H1 (cell line): ENCODE data around the gene TMEM181. TPM values are rescaled to one million over a fixed set of nuclear protein-coding genes. Genes with fewer than 3 reads are reported as not detected.
A peak's percentile ranks its signal among the peaks of the same experiment; 100 is the strongest.

Source experiments
- CTCF ChIA-PET: fragments of 300-600 bp; sonication (Branson Sonifier 250); formaldehyde crosslinking; loops from one replicate; lab custom pipeline; 2021; ENCODE audit not compliant: partially characterized antibody; lab: Charles Lee
- POLR2A ChIA-PET: fragments of 300-600 bp; sonication (Branson Sonifier 250); formaldehyde crosslinking; loops from one replicate; lab custom pipeline; 2021; ENCODE audit warnings: inconsistent platforms; ENCODE audit not compliant: partially characterized antibody; lab: Charles Lee
- DNase-seq, 2 experiments: peaks; one replicate each; pipeline versions ENCODE4 v3.0.0 to v3.0.0-alpha.2; 2010 to 2022; ENCODE audit warnings: low spot score in 2 of 2, low read depth in 1 of 2, mixed read lengths in 1 of 2
- FAIRE-seq: peaks from 2 replicates; lab custom pipeline; 2011; peaks lifted over from hg19 to GRCh38; lab: Jason Lieb, UNC
- H2AFZ ChIP-seq: 2 replicates; pipeline ENCODE4 v1.8.1; 2012; ENCODE audit warnings: low read length, inconsistent platforms
- H2AK5ac ChIP-seq: 2 replicates; pipeline ENCODE4 v1.6.1; 2013; ENCODE audit warnings: low read depth, low read length
- H2BK120ac ChIP-seq: replicated peaks from 2 replicates; pipeline ENCODE3; 2013; ENCODE audit warnings: low read depth, low read length, inconsistent platforms
- H2BK12ac ChIP-seq: 2 replicates; pipeline ENCODE4 v1.6.1; 2013; ENCODE audit warnings: low read depth, low read length
- H2BK15ac ChIP-seq: 2 replicates; pipeline ENCODE4 v1.6.1; 2013; ENCODE audit warnings: low read length
- H2BK20ac ChIP-seq: 2 replicates; pipeline ENCODE4 v1.6.1; 2013; ENCODE audit warnings: low read length
- H2BK5ac ChIP-seq: 2 replicates; pipeline ENCODE4 v1.6.1; 2013; ENCODE audit warnings: low read depth, low read length
- H3K14ac ChIP-seq: 2 replicates; pipeline ENCODE4 v1.6.1; 2013; ENCODE audit warnings: inconsistent platforms; ENCODE audit not compliant: insufficient read length
- H3K18ac ChIP-seq: 2 replicates; pipeline ENCODE4 v1.6.1; 2013; ENCODE audit warnings: low read length; ENCODE audit errors: extremely low read depth
- H3K23ac ChIP-seq: 2 replicates; pipeline ENCODE4 v1.6.1; 2013; ENCODE audit warnings: inconsistent platforms; ENCODE audit not compliant: insufficient read length
- H3K23me2 ChIP-seq: 2 replicates; pipeline ENCODE4 v1.6.1; 2013; ENCODE audit warnings: low read depth, low read length
- H3K27ac ChIP-seq: 2 replicates; pipeline ENCODE4 v1.6.1; 2011; ENCODE audit warnings: low read depth, low read length, inconsistent platforms
- H3K27me3 ChIP-seq, 4 experiments: replicated peaks in 1 of 4; 1 replicate in 1 of 4; 2 replicates in 3 of 4; pipeline versions ENCODE4 v1.6.1 to v1.8.1; 2011 to 2013; ENCODE audit warnings: low read length in 3 of 4, mild to moderate bottlenecking in 3 of 4, inconsistent platforms in 2 of 4, mixed read lengths in 2 of 4, moderate library complexity in 1 of 4; ENCODE audit not compliant: control insufficient read depth in 3 of 4, insufficient read depth in 3 of 4; ENCODE audit errors: extremely low read depth in 1 of 4
- H3K36me3 ChIP-seq, 4 experiments: 2 replicates each; pipeline versions ENCODE4 v1.6.1 to v1.8.1; 2011 to 2013; ENCODE audit warnings: mild to moderate bottlenecking in 4 of 4, low read length in 3 of 4, moderate library complexity in 2 of 4, control low read depth in 1 of 4, inconsistent platforms in 1 of 4; ENCODE audit not compliant: insufficient read depth in 4 of 4, control insufficient read depth in 2 of 4
- H3K4ac ChIP-seq: replicated peaks from 2 replicates; pipeline ENCODE3; 2013; ENCODE audit warnings: low read length, low read depth, mixed read lengths, inconsistent platforms; ENCODE audit not compliant: insufficient read length
- H3K4me1 ChIP-seq, 4 experiments: replicated peaks in 1 of 4; 1 replicate in 1 of 4; 2 replicates in 3 of 4; pipeline versions ENCODE4 v1.6.1 to v1.8.1; 2011 to 2013; ENCODE audit warnings: low read length in 3 of 4, inconsistent platforms in 2 of 4, mixed read lengths in 1 of 4; ENCODE audit not compliant: insufficient read depth in 4 of 4, control insufficient read depth in 3 of 4
- H3K4me2 ChIP-seq, 2 experiments: 2 replicates each; pipeline versions ENCODE4 v1.6.1 to v1.8.1; 2011 to 2013; ENCODE audit warnings: low read depth in 2 of 2, low read length in 2 of 2, control low read depth in 1 of 2, inconsistent platforms in 1 of 2, mild to moderate bottlenecking in 1 of 2; ENCODE audit not compliant: insufficient read depth in 1 of 2
- H3K4me3 ChIP-seq, 4 experiments: fragments of 200-600, 300-600 bp in 1 of 4; sonication (generic), shearing (Covaris generic), sonication (Bioruptor Twin) in 1 of 4; 2 replicates each; pipeline versions ENCODE4 v1.5.1 to v1.8.1; 2011 to 2016; ENCODE audit warnings: low read length in 4 of 4, low read depth in 3 of 4, control low read depth in 2 of 4, inconsistent platforms in 2 of 4, mild to moderate bottlenecking in 2 of 4, mixed read lengths in 1 of 4, moderate library complexity in 1 of 4; ENCODE audit not compliant: insufficient read depth in 2 of 4; ENCODE audit errors: extremely low read depth in 1 of 4
- H3K56ac ChIP-seq: replicated peaks from 2 replicates; pipeline ENCODE3; 2013; ENCODE audit warnings: low read depth, mild to moderate bottlenecking, mixed read lengths, low read length, inconsistent platforms; ENCODE audit not compliant: insufficient read length
- H3K79me1 ChIP-seq: 2 replicates; pipeline ENCODE4 v1.6.1; 2013; ENCODE audit warnings: low read depth, low read length, control low read depth
- H3K79me2 ChIP-seq, 2 experiments: 2 replicates each; pipeline versions ENCODE4 v1.6.1 to v1.8.1; 2012 to 2013; ENCODE audit warnings: low read length in 2 of 2, mild to moderate bottlenecking in 2 of 2, inconsistent platforms in 1 of 2; ENCODE audit not compliant: insufficient read depth in 2 of 2, control insufficient read depth in 1 of 2
- H3K9ac ChIP-seq, 4 experiments: replicated peaks in 1 of 4; 1 replicate in 1 of 4; 2 replicates in 3 of 4; pipeline versions ENCODE4 v1.6.1 to v1.8.1; 2011 to 2013; ENCODE audit warnings: low read depth in 3 of 4, low read length in 3 of 4, control low read depth in 2 of 4, mild to moderate bottlenecking in 2 of 4, moderate library complexity in 2 of 4, inconsistent platforms in 1 of 4; ENCODE audit errors: extremely low read depth in 1 of 4
- H3K9me3 ChIP-seq, 2 experiments: 2 replicates each; pipeline versions ENCODE4 v1.6.1 to v1.8.1; 2012 to 2013; ENCODE audit warnings: mild to moderate bottlenecking in 2 of 2, moderate library complexity in 2 of 2, control low read depth in 1 of 2, inconsistent platforms in 1 of 2, low read depth in 1 of 2, low read length in 1 of 2, mixed read lengths in 1 of 2; ENCODE audit not compliant: insufficient read depth in 2 of 2
- H4K20me1 ChIP-seq, 2 experiments: replicated peaks in 1 of 2; 2 replicates each; pipeline versions ENCODE3 to v1.8.1; 2011 to 2013; ENCODE audit warnings: inconsistent platforms in 2 of 2, low read length in 2 of 2, mild to moderate bottlenecking in 1 of 2; ENCODE audit not compliant: insufficient read depth in 2 of 2, control insufficient read depth in 1 of 2
- H4K5ac ChIP-seq: 2 replicates; pipeline ENCODE4 v1.6.1; 2013; ENCODE audit warnings: low read length, low read depth, mixed read lengths, inconsistent platforms; ENCODE audit not compliant: insufficient read length
- H4K8ac ChIP-seq: 2 replicates; pipeline ENCODE4 v1.8.0; 2013; ENCODE audit warnings: mild to moderate bottlenecking, moderate library complexity, low read length, inconsistent platforms; ENCODE audit not compliant: insufficient read depth; ENCODE audit errors: extremely low read depth
- H4K91ac ChIP-seq: replicated peaks from 2 replicates; pipeline ENCODE3; 2013; ENCODE audit warnings: low read length, mixed read lengths, inconsistent platforms; ENCODE audit not compliant: insufficient read length
- BCL11A ChIP-seq, 2 experiments: IDR thresholded peaks; one replicate each; pipeline ENCODE4 v1.6.1; 2011; ENCODE audit warnings: low read depth in 2 of 2, low read length in 2 of 2, mild to moderate bottlenecking in 2 of 2
- EZH2 ChIP-seq: fragments of 200-600 bp; sonication (generic); IDR thresholded peaks from 2 replicates; pipeline ENCODE4 v1.7.1; 2012; ENCODE audit warnings: low read depth, mild to moderate bottlenecking, moderate library complexity, low read length, inconsistent platforms; ENCODE audit not compliant: severe bottlenecking
- JUND ChIP-seq: IDR thresholded peaks from 2 replicates; pipeline ENCODE4 v1.6.1; 2011; ENCODE audit warnings: mild to moderate bottlenecking, improper control_type of control experiment, low read length
- KDM4A ChIP-seq: IDR thresholded peaks from one replicate; pipeline ENCODE4 v1.7.1; 2012; ENCODE audit warnings: low read depth, mild to moderate bottlenecking, moderate library complexity, low read length, inconsistent platforms; ENCODE audit not compliant: severe bottlenecking
- NANOG ChIP-seq: IDR thresholded peaks from 2 replicates; pipeline ENCODE4 v1.6.1; 2011; ENCODE audit warnings: low read length, low read depth, mild to moderate bottlenecking, inconsistent platforms; ENCODE audit not compliant: insufficient read depth, poor library complexity, severe bottlenecking
- SAP30 ChIP-seq: fragments of 300-600 bp; sonication (generic); IDR thresholded peaks from 2 replicates; pipeline ENCODE4 v1.7.1; 2012; ENCODE audit warnings: low read length, moderate library complexity, mild to moderate bottlenecking, inconsistent platforms; ENCODE audit not compliant: insufficient read depth, insufficient replicate concordance
- SP2 ChIP-seq: IDR thresholded peaks from 2 replicates; pipeline ENCODE4 v1.6.1; 2012; ENCODE audit warnings: mild to moderate bottlenecking, low read length, inconsistent platforms
- SP4 ChIP-seq: IDR thresholded peaks from 2 replicates; pipeline ENCODE4 v1.6.1; 2012; ENCODE audit warnings: low read length, inconsistent platforms
- TAF1 ChIP-seq: IDR thresholded peaks from 2 replicates; pipeline ENCODE4 v1.6.1; 2011; ENCODE audit warnings: mild to moderate bottlenecking, low read depth, low read length
- TAF7 ChIP-seq: optimal IDR thresholded peaks from 2 replicates; pipeline ENCODE3; 2011; ENCODE audit warnings: low read depth, mild to moderate bottlenecking, inconsistent platforms, low read length, moderate library complexity, borderline replicate concordance
- USF2 ChIP-seq: IDR thresholded peaks from 2 replicates; pipeline ENCODE4 v1.6.1; 2011; ENCODE audit warnings: low read length, improper control_type of control experiment
- YY1 ChIP-seq: IDR thresholded peaks from 2 replicates; pipeline ENCODE4 v1.6.1; 2011; ENCODE audit warnings: low read depth, mild to moderate bottlenecking, low read length
- ZNF274 ChIP-seq: IDR thresholded peaks from 2 replicates; pipeline ENCODE4 v1.7.0; 2012; ENCODE audit warnings: low read length, borderline replicate concordance; ENCODE audit errors: extremely low read depth
- WGBS, 2 experiments: shearing (Covaris generic) in 1 of 2; methylation state at CpG; one replicate each; pipeline versions ENCODE4 v1.1.6 to v1.1.7; 2013 to 2015; ENCODE audit warnings: low lambda C conversion rate in 2 of 2, mixed read lengths in 2 of 2, inconsistent platforms in 1 of 2, low coverage in 1 of 2, missing lambda C conversion rate in 1 of 2; ENCODE audit not compliant: insufficient replicate concordance in 2 of 2, insufficient coverage in 1 of 2, insufficient read length in 1 of 2; ENCODE audit errors: extremely low coverage in 1 of 2, missing lambda C conversion rate in 1 of 2; 5-methylcytosine and 5-hydroxymethylcytosine counted together
- polyA plus RNA-seq, 7 experiments: library from polyadenylated mRNA; depleted of rRNA in 3 of 7; stranded (reverse) in 5 of 7; unstranded in 2 of 7; fragments of >200 nt in 5 of 7; fragments of 200-250 nt in 2 of 7; gene quantifications; 1 replicate in 5 of 7; 2 replicates in 1 of 7; 4 replicates in 1 of 7; pipeline versions ENCODE4 v1.2.1 to v1.2.3, GENCODE V29; 2011 to 2013; ENCODE audit warnings: missing spikeins in 2 of 7, mixed read lengths in 2 of 7
- total RNA-seq: library from RNA; stranded (reverse); fragmentation: NEBNext Ultra II Directional; extraction: Animal tissue kit (Norgen Biotek cat#: 25700); gene quantifications from 2 replicates; pipeline ENCODE4 v1.2.1, GENCODE V29; 2021

The TMEM181 gene
- total and polyA plus RNA-seq, 2 of the 8 experiments (the other 6 are each of a cell fraction or from before 2014, with no cell fraction given) = 8.6 to 19.0 TPM

GRCh38 chr6:158519300-158519699 is 40.6 kb upstream of the TMEM181 start:
- H3K4me1 ChIP-seq = peaks cover 0 to 5% (median 4%) of the 10 kb centered on the region in 4 experiments; a peak in 4 of 7 replicates
- 81% methylated on average over 3 of the region's 3 CpGs; no CpG with 5 or more reads in 1 of the 2 experiments for WGBS, 2 experiments
- no peaks in the 10 kb centered on the region for H3K23me2 ChIP-seq
- H3K23ac ChIP-seq = no peak overlapping the region
- H4K5ac ChIP-seq = no peak overlapping the region
- CTCF ChIA-PET = interaction anchor here (0.6 to 3.0 kb wide), 46 partner anchors 8 to 573 kb away, joined by 3 to 17 read pairs (median 4); no protein-coding TSS in a partner anchor
- H2AK5ac ChIP-seq = no peak overlapping the region
- DNase-seq (no peak), FAIRE-seq (no peak)
- H3K79me2 ChIP-seq = no peaks in the 10 kb centered on the region
- H4K20me1 ChIP-seq = no peaks in the 10 kb centered on the region
- H3K36me3 ChIP-seq = no peaks in the 10 kb centered on the region
- H3K27ac ChIP-seq = no peak overlapping the region
- no peak overlapping the region for H3K4me3 ChIP-seq
- no peak overlapping the region for H3K18ac ChIP-seq
- no peak overlapping the region for H3K14ac ChIP-seq
- H3K56ac ChIP-seq = no peak overlapping the region
- no peaks in the 10 kb centered on the region for H3K27me3 ChIP-seq
- H2BK12ac ChIP-seq = no peak overlapping the region
- H2BK15ac ChIP-seq = no peak overlapping the region; the same call in 1 of the 2 replicates
- no peak overlapping the region for H3K9ac ChIP-seq
- no peaks in the 10 kb centered on the region for H3K9me3 ChIP-seq
- no peak overlapping the region for H4K8ac ChIP-seq
- H2BK5ac ChIP-seq = no peak overlapping the region
- H3K79me1 ChIP-seq = no peaks in the 10 kb centered on the region
- POLR2A ChIA-PET = interaction anchor here (0.9 to 1.0 kb wide), 3 partner anchors 10 to 92 kb away, joined by 3 to 4 read pairs (median 3); no protein-coding TSS in a partner anchor
- no peak overlapping the region for H2BK20ac ChIP-seq
- H3K4me2 ChIP-seq = no peak overlapping the region
- H2BK120ac ChIP-seq = no peak overlapping the region
- no peak overlapping the region for H4K91ac ChIP-seq
- H3K4ac ChIP-seq = no peak overlapping the region
- peak overlapping the region; percentile 41; the same call in 1 of the 2 replicates for H2AFZ ChIP-seq
- TF ChIP-seq TAF1 (no peak), SAP30 (no peak), YY1 (no peak), BCL11A (IDR thresholded peaks at IDR 0.05; ENCODE audit: low read depth in 2 of 2, low read length in 2 of 2) (no peak), SP4 (no peak), EZH2 (no peak), JUND (no peak), USF2 (no peak), SP2 (no peak), ZNF274 (no peak), TAF7 (no peak), KDM4A (no peak), NANOG (no peak)
